Right cardiac atrium (tissue), 5 donors: Measurements from ENCODE around the gene ATAD3A. TPM values are rescaled to one million over a fixed set of nuclear protein-coding genes. Genes with fewer than 3 reads are reported as not detected.
A peak's percentile ranks its signal among the peaks of the same experiment; 100 is the strongest.
"Not testable (repeated sequence)": the region's sequence is repeated elsewhere in the genome, so short reads cannot be mapped to it uniquely, and the experiment has no call there.

ENCODE experiments used
- ATAC-seq, 2 donors: fragments of 200-7000 bp; cut with Tn5 transposase; one replicate each; pipeline versions ENCODE4 v1.8.0 to v1.9.1; 2020; ENCODE audit warnings: moderate library complexity in 2 of 2, mild to moderate bottlenecking in 1 of 2
- DNase-seq, 3 donors: peaks; one replicate each; pipeline ENCODE4 v3.0.0-alpha.2; 2020
- H3K27ac ChIP-seq: one replicate; pipeline ENCODE4 v1.5.1; 2013; ENCODE audit warnings: mild to moderate bottlenecking, low read length, control low read depth, moderate library complexity
- H3K27me3 ChIP-seq: one replicate; pipeline ENCODE4 v1.6.1; 2013; ENCODE audit not compliant: control insufficient read depth, insufficient read depth
- H3K4me1 ChIP-seq: one replicate; pipeline ENCODE4 v1.6.1; 2013; ENCODE audit warnings: low read length; ENCODE audit not compliant: control insufficient read depth, insufficient read depth
- H3K4me3 ChIP-seq: one replicate; pipeline ENCODE4 v1.5.1; 2013; ENCODE audit warnings: low read length, control low read depth
- H3K9me3 ChIP-seq: one replicate; pipeline ENCODE4 v1.6.1; 2013; ENCODE audit warnings: low read length; ENCODE audit not compliant: control insufficient read depth
- WGBS: extraction: QIAGEN DNeasy Blood & Tissue Kit; methylation state at CpG from one replicate; pipeline ENCODE4 v1.1.7; 2013; 5-methylcytosine and 5-hydroxymethylcytosine counted together
- intact Hi-C, 4 donors: fragments of 100-400 bp; cut with DNase I; formaldehyde crosslinking; loops; one replicate each; pipeline versions ENCODE4 v1.11.0 to v1.14.0; 2022 to 2023
- long read RNA-seq, 4 donors: library from polyadenylated mRNA; unstranded; transcript quantifications; one replicate each; pipeline ENCODE4 v2.0.0, GENCODE V29; 2020 to 2021
- polyA plus RNA-seq: library from polyadenylated mRNA; stranded (reverse); fragments of 200-250 nt; gene quantifications from one replicate; pipeline ENCODE4 v1.2.3, GENCODE V29; 2013
- total RNA-seq, 4 donors: library from RNA; stranded (reverse); fragmentation: NEBNext Ultra II Directional; extraction: Animal tissue kit (Norgen Biotek cat#: 25700); gene quantifications; one replicate each; pipeline ENCODE4 v1.2.1, GENCODE V29; 2021
- donor health status: healthy with polysubstance abuse.
- donor health status: DM: no; HTN: yes; CAD: no.
- donor health status: DM: no; HTN: no; CAD: no.
- donor health status: DM: no; HTN: yes; CAD: no; lungs with severe emphysema.
- donor health status: DM: yes; HTN: yes; CAD: no.

The ATAD3A gene
- 10 to 100 TPM; 13.6 to 20.1 (median 15.7) TPM for total RNA-seq
- polyA plus RNA-seq, result 16.7 TPM
- long read RNA-seq, donor 1, transcript ATAD3A-203 (16 exons, 2,492 nt), result major isoform, 61 of 80 reads
- long read RNA-seq, donor 1, partial matches to known transcripts, result 8 of 80 reads
- long read RNA-seq, donor 1, other reads (novel, unspliced or antisense), result 11 of 80 reads
- long read RNA-seq, donor 2, transcript ATAD3A-203 (16 exons, 2,492 nt), result major isoform, 55 of 67 reads
- long read RNA-seq, donor 2, partial matches to known transcripts, result 6 of 67 reads
- long read RNA-seq, donor 2, other reads (novel, unspliced or antisense), result 5 of 67 reads
- long read RNA-seq, donor 3, transcript ATAD3A-203 (16 exons, 2,492 nt), result major isoform, 14 of 33 reads
- long read RNA-seq, donor 3, partial matches to known transcripts, result 13 of 33 reads
- long read RNA-seq, donor 3, other reads (novel, unspliced or antisense), result 5 of 33 reads
- long read RNA-seq, donor 4, transcript ATAD3A-203 (16 exons, 2,492 nt), result major isoform, 32 of 38 reads
- long read RNA-seq, donor 4, partial matches to known transcripts, result 1 of 38 reads
- long read RNA-seq, donor 4, other reads (novel, unspliced or antisense), result 5 of 38 reads

GRCh38 chr1:1511533-1512285, at the start of gene ATAD3A:
ATAD3A (plus strand) TSS chr1:1512162; CDS start chr1:1512269, 107 bp downstream.
- ATAC-seq (peak; percentile 97), DNase-seq (peak; percentile 99 to 100 (median 100))
- H3K4me1 ChIP-seq, result peaks cover 2% of the 10 kb centered on the region
- no peaks in the 10 kb centered on the region for H3K27me3 ChIP-seq
- peak within 1 kb of the TSS; percentile 64 for H3K27ac ChIP-seq
- peak within 1 kb of the TSS; percentile 56 for H3K4me3 ChIP-seq
- under 1% methylated on average over 99 of the region's 99 CpGs for WGBS
- intact Hi-C loops, result no loop called here
- no peaks in the 10 kb centered on the region for H3K9me3 ChIP-seq

DNA sequence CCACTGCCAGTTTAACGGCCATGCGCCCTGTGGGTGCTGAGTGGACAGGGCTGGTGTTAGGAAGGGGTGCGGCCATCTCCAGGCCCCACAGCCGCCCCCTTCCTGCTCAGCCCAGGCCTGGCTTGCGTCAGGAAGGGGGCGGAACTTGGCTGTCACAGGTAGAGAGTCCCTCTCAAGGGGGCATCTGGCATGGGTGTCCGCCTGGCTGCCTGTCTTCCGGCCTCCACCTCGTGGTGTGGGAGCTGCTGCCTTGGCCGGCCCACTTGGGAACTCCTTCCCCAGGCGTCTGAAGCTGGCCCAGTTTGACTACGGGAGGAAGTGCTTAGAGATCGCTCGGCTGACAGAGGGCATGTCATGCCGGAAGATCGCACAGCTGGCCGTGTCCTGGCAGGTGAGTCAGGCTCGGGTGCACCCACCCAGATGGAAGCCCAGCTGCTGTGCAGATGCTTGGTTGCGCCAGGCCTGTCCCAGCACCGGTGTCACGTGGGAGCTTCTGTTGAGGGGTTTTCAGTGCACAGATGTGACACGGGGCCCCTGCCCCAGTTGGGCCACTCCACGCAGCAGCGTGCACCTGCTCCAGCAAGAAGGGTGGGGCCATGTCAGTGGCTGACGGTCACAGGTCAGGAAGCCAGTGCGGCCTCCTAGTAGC, 49.5 kb upstream of the ATAD3A start:
- DNase-seq, result peak; percentile 45 to 83 (median 82)
- peak; percentile 80 to 93 for ATAC-seq
- intact Hi-C loops, result no loop called here
- no peak overlapping the region for H3K4me3 ChIP-seq
- WGBS, result 52% methylated on average over 26 of the region's 26 CpGs
- H3K27me3 ChIP-seq, result no peaks in the 10 kb centered on the region
- no peaks in the 10 kb centered on the region for H3K9me3 ChIP-seq
- H3K4me1 ChIP-seq, result no peaks in the 10 kb centered on the region
- H3K27ac ChIP-seq, result no peak overlapping the region

- intact Hi-C loops, result no loop called here
- Histone ChIP-seq H3K4me1 (no peaks in the 10 kb centered on the region), H3K4me3 (no peak overlapping the region), H3K9me3 (no peaks in the 10 kb centered on the region), H3K27me3 (no peaks in the 10 kb centered on the region), H3K27ac (no peak overlapping the region)
- ATAC-seq (no peak), DNase-seq (peak in 1 of 3 donors; percentile 5)
- 81% methylated on average over 7 of the region's 7 CpGs for WGBS
These were observed 48.6 kb upstream of the ATAD3A start for GRCh38 chr1:1463312-1463711.

- intact Hi-C loops, H3K27me3 ChIP-seq, H3K9me3 ChIP-seq, H3K4me1 ChIP-seq, ATAC-seq, H3K27ac ChIP-seq, H3K4me3 ChIP-seq: not testable (repeated sequence)
- peak in 2 of 3 donors; percentile 37 to 51 for DNase-seq
- WGBS, result 84% methylated on average over 39 of the region's 44 CpGs
These were observed 43.6 kb upstream of the ATAD3A start for GRCh38 chr1:1468196-1468985.

GRCh38 chr1:1470626-1471388, 41.2 kb upstream of the ATAD3A start:
- intact Hi-C loops, result no loop called here
- DNase-seq (peak in 1 of 3 donors; percentile 38), ATAC-seq (no peak)
- Histone ChIP-seq H3K4me1 (peaks cover 3% of the 10 kb centered on the region), H3K27me3 (no peaks in the 10 kb centered on the region), H3K4me3 (peak overlapping the region; percentile 93), H3K27ac (no peak overlapping the region), H3K9me3 (no peaks in the 10 kb centered on the region)
- 17% methylated on average over 16 of the region's 16 CpGs for WGBS

DNA sequence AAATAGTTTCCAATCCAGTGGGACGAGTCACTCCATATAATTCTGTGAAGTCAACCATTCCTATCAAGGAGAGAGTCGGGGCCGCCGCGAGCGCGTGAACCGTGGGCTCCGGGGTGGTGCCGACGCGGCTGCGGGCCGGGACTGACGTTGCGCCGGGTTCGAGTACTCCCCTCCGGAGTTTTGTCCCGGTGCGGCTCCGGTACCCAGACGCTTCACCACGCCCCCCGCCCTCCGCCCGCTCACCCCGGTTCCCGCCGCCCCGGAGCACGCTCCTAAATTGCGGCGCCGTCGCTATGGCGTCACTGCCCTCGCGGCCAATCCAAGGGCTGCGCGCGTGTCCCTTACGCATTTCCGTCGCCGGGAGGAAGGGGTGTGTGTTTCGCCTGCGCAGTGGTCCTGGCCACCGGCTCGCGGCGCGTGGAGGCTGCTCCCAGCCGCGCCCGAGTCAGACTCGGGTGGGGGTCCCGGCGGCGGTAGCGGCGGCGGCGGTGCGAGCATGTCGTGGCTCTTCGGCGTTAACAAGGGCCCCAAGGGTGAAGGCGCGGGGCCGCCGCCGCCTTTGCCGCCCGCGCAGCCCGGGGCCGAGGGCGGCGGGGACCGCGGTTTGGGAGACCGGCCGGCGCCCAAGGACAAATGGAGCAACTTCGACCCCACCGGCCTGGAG, 40.4 kb upstream of the ATAD3A start, which contains the start of gene ATAD3B:
Gene ATAD3B (plus strand): TSS at position 377 of the 664 bp plus-strand sequence. CDS start 120 bp downstream, at position 497.
- Histone ChIP-seq H3K4me1 (peaks cover 3% of the 10 kb centered on the region), H3K27me3 (no peaks in the 10 kb centered on the region), H3K27ac (peak within 1 kb of the TSS; percentile 71), H3K9me3 (no peaks in the 10 kb centered on the region), H3K4me3 (peak within 1 kb of the TSS; percentile 93)
- DNase-seq (peak; percentile 88 to 98 (median 98)), ATAC-seq (peak; percentile 98)
- intact Hi-C loops, result no loop called here
- WGBS, result under 1% methylated on average over 87 of the region's 87 CpGs

DNA sequence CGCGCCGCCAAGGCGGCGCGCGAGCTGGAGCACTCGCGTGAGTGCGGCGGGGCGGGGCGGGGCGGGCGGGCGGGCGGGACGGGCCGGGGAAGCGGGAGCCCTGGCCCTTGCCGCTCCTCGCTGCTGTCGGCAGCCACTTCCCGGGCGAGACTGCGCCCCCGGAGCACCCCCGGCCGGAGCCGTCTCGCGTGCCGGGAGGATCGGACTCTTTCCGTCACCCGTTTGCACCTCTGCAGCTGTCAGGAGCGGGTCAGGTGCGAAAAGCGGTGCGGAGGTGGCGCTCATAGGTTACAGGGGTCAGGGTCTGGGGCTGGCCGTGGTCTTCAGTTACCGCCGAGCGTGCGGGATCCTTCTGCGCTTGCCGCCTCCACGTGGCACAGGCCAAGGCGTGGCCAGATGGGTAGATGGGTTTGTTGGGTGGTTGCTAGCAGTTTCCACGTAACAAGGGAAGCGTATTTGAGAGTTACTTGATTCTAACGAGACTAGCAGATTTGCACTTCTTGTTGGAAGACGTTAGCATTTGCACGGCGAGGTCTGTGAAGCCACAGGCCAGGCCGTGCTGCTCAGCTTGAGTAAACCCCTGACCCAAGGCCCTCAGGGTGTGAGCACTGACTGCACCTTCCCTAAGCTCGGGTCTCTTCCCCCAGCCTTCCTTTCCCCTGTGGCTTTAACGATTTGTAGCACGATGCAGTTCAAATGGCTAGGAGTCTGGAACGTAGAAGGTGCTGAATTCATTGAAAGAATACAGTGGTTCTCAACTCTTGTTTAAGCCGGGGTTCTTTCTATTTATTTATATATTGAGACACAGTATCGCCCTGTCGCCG, 39.7 kb upstream of the ATAD3A start:
- DNase-seq (peak in 1 of 3 donors; percentile 40), ATAC-seq (peak in 1 of 2 donors; percentile 10)
- H3K27ac ChIP-seq, H3K27me3 ChIP-seq, intact Hi-C loops, H3K4me1 ChIP-seq, H3K9me3 ChIP-seq: not testable (repeated sequence)
- 4% methylated on average over 48 of the region's 65 CpGs for WGBS
- peak overlapping the region; percentile 93 for H3K4me3 ChIP-seq

GRCh38 chr1:1476011-1476410, 36.0 kb upstream of the ATAD3A start:
- H3K9me3 ChIP-seq, intact Hi-C loops, H3K4me1 ChIP-seq, ATAC-seq, H3K27ac ChIP-seq, DNase-seq, H3K4me3 ChIP-seq, H3K27me3 ChIP-seq: not testable (repeated sequence)
- 74% methylated on average over 15 of the region's 17 CpGs for WGBS

DNA sequence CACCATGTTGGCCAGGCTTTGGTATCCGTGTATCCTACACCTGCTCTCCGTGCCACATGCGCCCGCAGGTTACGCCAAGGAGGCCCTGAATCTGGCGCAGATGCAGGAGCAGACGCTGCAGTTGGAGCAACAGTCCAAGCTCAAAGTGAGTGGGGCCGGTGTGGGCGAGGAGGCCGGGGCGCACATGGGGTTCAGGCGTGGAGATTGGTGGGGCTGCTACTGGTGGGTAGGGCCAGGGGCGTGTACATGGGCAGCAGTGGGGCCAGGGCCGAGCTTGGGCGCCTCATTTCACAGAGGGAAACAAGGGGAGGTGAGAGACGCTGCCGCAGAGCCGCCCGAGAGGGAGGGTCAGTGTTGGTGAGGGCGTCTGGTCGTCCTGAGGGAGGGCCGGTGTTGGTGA, 34.8 kb upstream of the ATAD3A start:
- intact Hi-C loops, result no loop called here
- Histone ChIP-seq H3K27ac (no peak overlapping the region), H3K27me3 (no peaks in the 10 kb centered on the region), H3K4me3 (no peak overlapping the region), H3K4me1 (no peaks in the 10 kb centered on the region), H3K9me3 (no peaks in the 10 kb centered on the region)
- no peak for DNase-seq
- WGBS, result 94% methylated on average over 22 of the region's 22 CpGs
- ATAC-seq, result no peak
